NCI-H1105 treated with DMSO at 0.1 percent for 48 hours (cell line): Measurements from ENCODE around the gene SLCO4A1.
"Not testable (repeated sequence)": the region's sequence is repeated elsewhere in the genome, so short reads cannot be mapped to it uniquely, and the experiment has no call there.

ENCODE experiments used
- DNase-seq: peaks from one replicate; lab custom pipeline; 2025; lab: John Stamatoyannopoulos, UW

Gene SLCO4A1

GRCh38 chr20:62623488-62624324 is 18.6 kb upstream of the SLCO4A1 start:
- peak; percentile 53 for DNase-seq

DNA sequence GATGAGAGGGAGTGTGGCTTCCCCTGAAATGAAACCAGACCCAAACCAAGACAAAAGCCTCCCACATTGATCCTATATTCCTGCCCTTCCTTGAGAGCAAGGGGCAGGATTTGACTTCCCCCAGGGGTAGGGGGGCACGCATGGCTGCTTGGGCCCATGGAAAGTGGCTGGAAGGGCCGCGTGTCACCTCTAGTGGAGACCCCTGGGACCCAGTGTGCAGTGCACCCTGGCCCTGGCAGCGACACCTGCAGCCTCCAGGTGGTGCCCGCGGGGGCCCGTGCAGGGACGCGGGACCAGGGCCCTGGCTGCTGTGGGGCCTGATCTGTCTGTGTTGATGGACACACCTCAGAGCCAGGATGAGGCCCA is 18.0 kb upstream of the SLCO4A1 start:
- DNase-seq: no peak

- no peak for DNase-seq
These were observed 17.4 kb upstream of the SLCO4A1 start for GRCh38 chr20:62624719-62625453.

DNA sequence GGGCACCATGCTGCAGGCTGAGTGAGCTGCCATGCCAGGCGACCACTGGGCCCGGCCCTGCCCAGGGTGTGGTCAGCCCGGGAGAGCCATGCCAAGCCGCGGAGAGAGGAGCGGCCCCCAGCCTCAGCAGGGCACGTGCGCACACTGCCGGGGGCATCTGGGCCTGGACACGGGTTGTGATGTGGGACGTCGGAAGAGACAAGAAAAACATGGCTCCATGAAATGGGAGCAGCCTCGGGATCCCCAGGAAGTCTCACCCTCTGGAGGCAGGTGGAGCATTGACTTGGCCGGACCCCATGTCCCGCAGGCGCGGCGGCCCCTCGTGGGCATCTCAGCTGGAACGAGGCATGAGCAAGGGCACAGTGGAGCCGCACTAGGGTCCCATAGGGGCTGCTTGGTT is 16.8 kb upstream of the SLCO4A1 start:
- no peak for DNase-seq

DNA sequence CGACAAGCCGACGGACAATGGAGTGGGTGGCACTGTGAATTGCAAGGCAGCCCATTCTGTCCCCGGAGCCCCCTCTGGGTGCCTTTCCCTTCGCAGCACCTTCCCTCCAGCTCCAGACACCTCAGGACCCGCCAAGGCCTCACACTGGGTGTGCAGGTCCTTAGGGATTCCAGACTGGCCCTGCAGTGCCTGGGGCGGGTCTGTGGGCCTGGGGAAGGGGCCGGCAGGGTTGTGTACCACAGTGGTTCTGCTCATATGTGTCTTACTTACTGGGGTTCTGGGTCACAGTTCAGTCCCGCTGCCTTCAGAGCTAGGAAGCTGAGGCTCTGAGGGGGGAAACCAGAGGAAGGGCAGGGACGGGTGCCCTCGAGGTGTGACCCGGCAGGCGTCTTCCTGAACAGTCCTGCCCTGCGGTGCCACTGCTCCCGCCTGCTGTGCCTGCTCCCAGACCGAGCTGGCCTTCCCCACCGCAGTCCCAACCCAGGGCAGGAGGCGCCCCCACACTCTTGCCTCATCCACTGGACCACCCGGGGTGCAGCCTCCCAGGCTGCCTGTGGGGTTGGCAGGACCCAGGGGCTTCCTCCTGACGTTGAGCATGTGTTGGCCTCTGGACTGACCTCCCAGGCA is 16.3 kb upstream of the SLCO4A1 start:
- no peak for DNase-seq

- not testable (repeated sequence) for DNase-seq
These were observed 14.9 kb upstream of the SLCO4A1 start for GRCh38 chr20:62627425-62627824.

- DNase-seq: no peak
These were observed 14.2 kb upstream of the SLCO4A1 start for GRCh38 chr20:62627901-62628612.

DNA sequence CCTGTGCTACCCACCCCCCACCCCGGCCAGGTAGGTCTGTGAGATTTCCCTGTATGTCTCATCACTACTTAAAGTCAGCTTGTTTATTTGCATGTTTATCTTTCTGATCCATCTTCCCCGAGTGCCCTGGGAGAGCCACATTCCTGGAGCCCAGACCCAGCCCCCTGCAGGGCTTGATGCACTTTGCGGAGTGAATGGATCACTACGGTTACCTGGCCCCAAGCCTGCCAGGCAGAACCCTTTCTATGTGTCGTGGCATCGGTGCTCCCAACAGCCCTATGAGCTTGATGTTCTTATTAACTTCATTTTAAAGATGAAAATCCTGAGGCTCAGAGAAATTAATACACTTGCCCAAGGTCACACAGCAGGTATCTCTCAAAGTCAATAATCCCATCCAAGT is 13.6 kb upstream of the SLCO4A1 start:
- no peak for DNase-seq

DNA sequence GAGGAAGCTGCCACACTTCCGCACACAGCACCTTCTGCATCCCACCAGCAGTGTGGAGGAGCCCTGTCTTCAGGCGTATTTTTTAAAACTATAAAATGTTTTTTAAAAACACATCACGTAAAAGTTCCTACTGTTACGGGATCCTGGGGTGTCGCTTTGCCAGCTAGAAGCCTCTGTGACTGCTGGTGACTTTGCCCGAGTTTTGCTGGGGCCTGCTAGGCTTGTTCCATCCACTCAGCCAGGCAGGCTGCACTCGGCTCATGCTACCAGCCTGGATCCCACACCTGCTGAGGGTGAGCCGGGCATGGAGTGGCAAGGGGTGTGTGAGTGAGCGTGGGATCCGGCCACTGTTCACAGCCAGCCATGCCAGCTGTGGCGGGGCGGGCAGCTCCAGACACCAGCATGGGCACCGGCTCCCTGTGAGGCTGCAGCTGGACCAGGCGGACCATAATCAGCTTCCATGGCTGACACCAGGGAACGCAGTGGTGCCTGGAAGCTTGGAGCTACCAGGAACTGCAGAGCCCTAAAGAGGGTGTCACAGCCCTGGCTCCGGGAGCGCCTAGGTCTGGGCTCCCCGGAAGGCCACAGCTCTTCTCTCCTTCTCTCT is 12.3 kb upstream of the SLCO4A1 start:
- no peak for DNase-seq

DNA sequence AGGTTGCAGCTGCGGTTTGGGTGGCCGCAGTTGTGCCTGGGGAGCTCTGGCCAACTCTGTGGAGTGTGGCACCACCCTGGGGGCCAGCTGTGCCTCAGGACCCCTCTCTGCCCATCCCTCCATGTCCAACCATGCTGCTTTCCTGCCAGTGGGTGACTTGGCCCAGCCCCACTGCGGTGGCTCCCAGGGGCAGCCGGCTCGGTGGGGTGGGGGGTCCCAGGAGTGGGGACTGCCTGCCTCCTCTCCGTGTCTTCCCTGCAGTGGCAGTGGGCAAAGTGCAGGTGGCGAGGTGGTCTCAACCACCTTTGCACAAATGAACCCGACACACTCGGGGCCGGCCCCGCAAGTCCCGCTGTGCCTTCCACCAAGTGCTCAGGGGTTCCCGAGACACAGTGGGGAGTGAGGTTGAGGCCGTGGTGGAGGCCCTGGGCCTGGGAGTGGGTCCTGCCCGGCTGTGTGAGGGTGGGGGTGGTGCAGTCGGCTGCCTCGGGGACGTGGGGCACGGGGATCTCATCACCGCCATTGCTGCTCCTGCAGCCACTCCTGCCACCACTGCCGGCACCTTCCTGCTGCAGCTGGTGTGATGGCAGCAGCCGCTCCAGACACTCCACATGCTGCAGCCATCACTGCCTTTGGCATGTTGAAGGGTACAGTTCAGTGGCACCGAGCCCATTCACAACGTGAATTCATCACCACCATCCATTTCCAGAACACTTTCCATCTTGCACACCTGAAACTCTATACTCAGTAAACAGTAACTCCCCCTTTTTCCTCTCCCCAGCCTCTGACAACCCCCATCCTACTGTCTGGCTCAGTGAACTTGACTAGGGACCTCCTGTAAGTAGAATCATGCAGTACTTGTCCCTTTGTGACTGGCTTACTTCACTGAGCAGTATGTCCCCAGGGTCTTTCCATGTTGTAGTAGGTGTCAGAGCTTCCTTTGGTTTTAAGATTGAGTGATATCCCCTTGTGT is 10.7 kb upstream of the SLCO4A1 start:
- peak; percentile 48 for DNase-seq

GRCh38 chr20:62632575-62633090 is 9.7 kb upstream of the SLCO4A1 start:
- DNase-seq: peak; percentile 8

DNA sequence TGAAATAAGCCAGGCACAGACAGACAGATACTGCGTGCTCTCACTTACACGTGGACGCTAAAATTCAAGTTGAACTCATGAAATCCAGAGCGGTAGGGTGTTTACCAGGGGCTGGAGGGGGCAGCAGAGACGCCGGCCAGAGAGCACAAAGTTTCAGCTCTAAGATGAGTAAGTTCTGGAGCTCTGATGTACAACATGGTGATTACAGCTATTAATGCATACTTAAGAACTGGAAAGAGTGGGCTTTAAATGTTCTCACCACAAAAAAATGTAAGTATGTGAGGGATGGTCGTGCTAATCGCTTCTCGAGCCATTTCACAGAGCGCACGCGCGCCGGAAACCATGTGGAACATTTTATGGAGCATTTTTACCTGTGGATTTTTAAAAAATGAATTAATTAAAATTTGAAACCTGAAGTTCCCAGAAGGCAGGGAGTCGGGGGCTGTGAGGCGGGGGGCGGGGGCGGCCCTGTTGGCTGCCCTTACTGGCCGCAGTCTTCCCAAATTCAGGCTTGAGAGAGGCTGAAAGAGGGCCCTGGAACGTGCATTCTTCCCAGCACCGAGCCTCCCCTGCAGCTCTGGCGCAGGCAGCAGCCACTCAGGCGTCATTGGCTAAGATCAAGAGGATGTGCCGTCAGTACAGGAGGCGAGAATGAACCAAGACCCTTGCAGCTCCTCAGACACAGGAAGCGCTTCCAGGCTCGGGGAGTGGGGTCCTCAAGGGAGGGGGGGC is 8.5 kb upstream of the SLCO4A1 start:
- no peak for DNase-seq

DNA sequence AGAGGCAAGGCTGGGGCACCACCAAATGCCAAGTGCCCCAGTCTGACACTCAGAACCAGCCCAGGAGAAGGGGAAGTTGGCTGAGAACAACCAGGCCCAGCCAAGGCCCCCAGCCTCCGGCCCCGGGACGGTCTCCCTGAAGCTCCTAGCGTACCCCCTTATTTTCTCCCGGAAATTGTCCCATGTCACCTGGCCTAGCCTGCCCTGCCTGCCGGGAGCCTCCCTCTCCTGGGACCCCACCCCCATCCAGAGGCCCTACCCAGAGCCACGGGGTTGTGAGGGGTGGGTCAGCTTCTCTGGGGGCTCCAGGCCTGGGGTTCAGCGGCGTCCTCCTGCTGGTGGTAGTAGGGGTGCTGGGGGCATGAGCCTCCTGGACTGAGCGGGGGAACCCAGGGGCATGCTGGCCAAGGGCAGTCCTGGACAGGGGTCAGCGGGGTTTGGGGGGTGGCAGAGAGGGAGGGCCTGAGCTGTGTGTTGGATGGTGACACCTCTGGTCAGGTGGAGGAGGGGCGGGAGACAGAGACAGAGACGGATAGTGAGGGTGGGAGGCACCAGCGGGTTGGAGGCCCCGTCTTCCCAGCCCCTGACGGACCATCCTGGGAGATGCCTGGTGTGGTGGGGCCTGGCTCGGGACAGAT is 7.9 kb upstream of the SLCO4A1 start:
- DNase-seq: no peak

DNA sequence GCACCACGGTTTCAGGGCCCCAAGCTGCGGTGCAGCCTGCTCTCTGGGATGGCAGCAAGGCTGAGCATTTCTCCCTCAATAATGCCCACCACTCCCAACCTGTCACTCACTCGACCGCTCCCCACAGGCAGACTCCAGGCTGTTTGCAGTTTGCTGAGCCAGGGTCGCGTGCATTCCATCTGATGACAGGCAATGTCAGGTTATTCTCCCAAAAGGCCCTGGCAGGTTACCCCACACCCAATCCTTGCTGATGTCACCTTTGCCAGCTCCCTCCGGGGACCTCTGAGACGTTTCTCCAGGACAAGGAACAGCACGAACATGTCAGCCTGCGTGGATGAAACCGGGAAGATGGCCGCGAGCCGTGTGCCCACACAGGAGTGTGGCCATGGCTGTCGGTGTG is 7.1 kb upstream of the SLCO4A1 start:
- no peak for DNase-seq

DNA sequence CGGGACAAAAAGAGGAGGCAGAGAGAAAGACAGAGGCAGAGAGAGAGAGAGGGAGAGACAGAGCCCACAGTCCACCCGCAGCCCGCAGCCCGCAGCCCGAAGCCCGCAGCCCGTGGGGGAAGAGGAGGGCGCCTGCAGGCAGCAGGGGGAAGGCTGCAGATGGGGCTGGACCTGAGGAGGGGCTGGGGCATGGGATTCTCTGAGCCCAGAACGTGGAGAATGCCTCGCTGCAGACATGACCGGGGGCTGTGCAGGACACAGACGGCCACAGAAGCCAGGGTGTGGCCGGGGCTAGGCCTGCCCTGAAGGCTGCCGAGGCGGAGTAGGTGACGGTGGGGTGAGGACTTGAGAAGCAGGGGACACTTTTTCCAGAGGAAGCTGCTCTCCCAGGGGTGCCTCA is 6.5 kb upstream of the SLCO4A1 start:
- DNase-seq: no peak

GRCh38 chr20:62636446-62636845 is 5.9 kb upstream of the SLCO4A1 start:
- DNase-seq: no peak

- no peak for DNase-seq
These were observed 5.2 kb upstream of the SLCO4A1 start for GRCh38 chr20:62637110-62637509.

DNA sequence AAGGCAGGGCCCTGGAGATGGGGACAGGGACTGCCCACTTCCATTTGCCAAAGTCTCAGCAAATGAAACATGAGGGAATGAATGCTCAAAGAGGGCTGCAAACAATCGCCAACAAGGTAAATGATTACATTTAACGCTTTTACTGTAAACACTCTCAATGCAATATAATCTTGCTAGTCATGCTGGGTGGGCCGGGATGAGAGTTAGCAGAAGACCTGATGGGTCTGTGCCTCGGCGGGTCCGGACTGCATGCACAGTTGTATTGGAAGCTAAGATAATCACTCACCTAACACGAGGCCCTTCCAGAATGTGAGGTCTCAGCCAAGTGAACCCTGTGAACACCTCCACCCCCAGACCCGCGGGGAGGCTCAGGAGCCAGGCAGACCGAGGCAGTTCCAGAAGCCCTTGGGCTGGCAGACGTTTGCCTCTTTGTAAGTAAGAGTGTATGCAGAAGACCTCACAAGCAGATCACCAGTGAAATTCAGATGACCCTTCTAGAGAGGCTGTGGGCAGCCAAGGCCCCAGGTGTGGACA is 4.7 kb upstream of the SLCO4A1 start:
- DNase-seq: no peak

DNA sequence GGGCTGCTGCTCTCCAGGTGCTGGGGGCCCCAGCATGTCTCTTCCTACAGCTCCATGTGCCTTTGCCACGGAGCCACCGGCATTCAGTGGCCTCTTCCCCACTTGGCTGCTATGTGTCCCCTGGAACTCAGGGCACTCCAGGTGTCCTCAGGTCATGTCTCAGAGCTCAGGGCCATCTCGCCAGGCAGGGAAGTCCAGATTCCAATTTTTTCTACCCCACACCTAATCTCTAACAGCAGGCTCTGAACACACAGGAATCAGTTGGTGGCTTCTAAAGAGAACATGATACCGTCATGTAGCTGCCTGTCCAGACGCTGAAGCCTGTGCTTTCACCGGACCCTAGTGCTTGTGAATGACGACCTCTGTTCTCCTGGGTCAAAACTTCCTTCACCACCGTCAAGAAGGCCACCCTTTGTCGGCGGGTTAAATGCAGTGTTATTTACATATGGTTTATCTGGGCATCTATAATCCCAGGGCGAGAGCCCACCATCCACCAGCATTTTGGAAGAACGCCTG is 4.2 kb upstream of the SLCO4A1 start:
- no peak for DNase-seq
